K562 (cell line): ENCODE data around the gene TBRG4. TPM values are rescaled to one million over a fixed set of nuclear protein-coding genes. Genes with fewer than 3 reads are reported as not detected.

ENCODE experiments used
- ARID2 ChIP-seq: fragments of 450-650 bp; IDR thresholded peaks from 2 replicates; pipeline ENCODE4 v1.6.1; 2017; ENCODE audit warnings: antibody characterized with exemption, mild to moderate bottlenecking
- CREB1 ChIP-seq, 2 experiments: sonication (generic) in 1 of 2; formaldehyde crosslinking in 1 of 2; IDR thresholded peaks; 2 replicates each; pipeline versions ENCODE4 v1.6.1 to v1.8.0; 2012 to 2022; ENCODE audit warnings: inconsistent platforms in 1 of 2, mild to moderate bottlenecking in 1 of 2, missing genetic modification reagents in 1 of 2, moderate library complexity in 1 of 2
- E2F5 ChIP-seq: sonication (generic); formaldehyde crosslinking; IDR thresholded peaks from 2 replicates; pipeline ENCODE4 v1.8.0; 2022; ENCODE audit warnings: mild to moderate bottlenecking, missing genetic modification reagents
- FOXJ2 ChIP-seq: fragments of 200-800 bp; sonication (Bioruptor generic); IDR thresholded peaks from 2 replicates; pipeline ENCODE4 v1.6.1; 2016; ENCODE audit warnings: missing genetic modification characterization, missing compliant biosample characterization
- HOMEZ ChIP-seq: fragments of 250-450 bp; sonication (Bioruptor Pico); IDR thresholded peaks from 2 replicates; pipeline ENCODE4 v1.4.0; 2020; ENCODE audit warnings: mild to moderate bottlenecking, moderate library complexity
- PHF21A ChIP-seq: fragments of 450-650 bp; IDR thresholded peaks from 2 replicates; pipeline ENCODE4 v1.6.1; 2017; ENCODE audit warnings: low read depth, borderline replicate concordance
- SMAD4 ChIP-seq: fragments of 250-450 bp; sonication (Bioruptor Pico); conservative IDR thresholded peaks from 2 replicates; pipeline ENCODE4 v1.8.0; 2021; ENCODE audit warnings: inconsistent platforms, mild to moderate bottlenecking, moderate library complexity
- TRIM25 ChIP-seq: fragments of 450-650 bp; IDR thresholded peaks from 2 replicates; pipeline ENCODE4 v1.7.0; 2016; ENCODE audit warnings: borderline replicate concordance
- YY1 ChIP-seq, 3 experiments: IDR thresholded peaks; 2 replicates each; pipeline ENCODE4 v1.6.1; 2011; ENCODE audit warnings: low read length in 2 of 3, mild to moderate bottlenecking in 2 of 3, moderate library complexity in 2 of 3, borderline replicate concordance in 1 of 3, control low read depth in 1 of 3, low read depth in 1 of 3; ENCODE audit not compliant: insufficient read depth in 3 of 3, insufficient replicate concordance in 2 of 3, control insufficient read depth in 1 of 3, insufficient read length in 1 of 3; ENCODE audit errors: extremely low read depth in 1 of 3
- polyA plus RNA-seq, 8 experiments: library from polyadenylated mRNA; depleted of rRNA in 4 of 8; stranded (reverse) in 5 of 8; unstranded in 3 of 8; fragments of >200 nt; fragmentation: Nextera tagmentation in 2 of 8; fragmentation: Illumina TruSeq in 1 of 8; extraction: Ambion mirVana in 2 of 8; extraction: Trizol in 1 of 8; gene quantifications; 2 replicates each; pipeline versions ENCODE4 v1.2.1 to v1.2.3, GENCODE V29; 2011 to 2014; ENCODE audit warnings: inconsistent platforms in 1 of 8, missing spikeins in 1 of 8
- total RNA-seq, 7 experiments: library from RNA; depleted of rRNA in 6 of 7; stranded (reverse); fragments of >200 nt in 6 of 7; fragmentation: Illumina TruSeq in 2 of 7; extraction: Trizol in 2 of 7; gene quantifications; 2 replicates each; pipeline versions ENCODE4 v1.2.1 to v1.2.3, GENCODE V29; 2011 to 2021; ENCODE audit warnings: low replicate concordance in 1 of 7

TBRG4 gene
- total and polyA plus RNA-seq, 9 of the 15 experiments (the other 6 are each of a cell fraction or from before 2014, with no cell fraction given), result 11.2 to 322 (median 216) TPM

- TF ChIP-seq E2F5 (CRISPR knock-in tag), result no peak
- TF ChIP-seq TRIM25, result no peak
- 0 out of 2 replicates have a peak, but pooled peaks have one; percentile 29 for TF ChIP-seq CREB1 (IDR thresholded peaks at IDR 0.05)
- peak; percentile 23; the same call in 1 of the 2 replicates for TF ChIP-seq CREB1 (CRISPR knock-in tag; IDR thresholded peaks at IDR 0.05)
- no peak for TF ChIP-seq ARID2
- TF ChIP-seq HOMEZ (CRISPR knock-in tag), result no peak
- TF ChIP-seq SMAD4 (CRISPR knock-in tag), result no peak
- TF ChIP-seq YY1 (IDR thresholded peaks at IDR 0.05; ENCODE audit: borderline replicate concordance in 1 of 3, control insufficient read depth in 1 of 3, extremely low read depth in 1 of 3, insufficient read depth in 3 of 3, insufficient read length in 1 of 3, insufficient replicate concordance in 2 of 3, low read depth in 1 of 3, low read length in 2 of 3), result no peak
- TF ChIP-seq FOXJ2 (tag), result no peak
- TF ChIP-seq PHF21A, result no peak
These were observed 22.6 kb downstream of the TBRG4 start, which contains the start of gene NACAD (continued) for GRCh38 chr7:45088821-45089340.
